Uterus (tissue), 4 donors: ENCODE data around the gene PTGS1. TPM values are rescaled to one million over a fixed set of nuclear protein-coding genes. Genes with fewer than 3 reads are reported as not detected.

Source experiments
- DNase-seq, 2 donors: peaks; one replicate each; pipeline ENCODE4 v3.0.0-alpha.2; 2019 to 2020
- H3K27ac ChIP-seq, 2 donors: fragments of 200-600 bp; sonication (generic); 1 replicate in 1 of 2; 2 replicates in 1 of 2; pipeline ENCODE4 v1.5.1; 2016 to 2018
- H3K27me3 ChIP-seq, 2 donors: fragments of 200-600 bp; sonication (generic); one replicate each; pipeline ENCODE4 v1.5.1; 2018 to 2019; ENCODE audit warnings: control low read depth in 1 of 2
- H3K36me3 ChIP-seq, 2 donors: fragments of 200-600 bp; sonication (generic); one replicate each; pipeline ENCODE4 v1.5.1; 2019; ENCODE audit warnings: control low read depth in 1 of 2
- H3K4me1 ChIP-seq, 2 donors: fragments of 200-600 bp; sonication (generic); one replicate each; pipeline ENCODE4 v1.5.1; 2018 to 2019; ENCODE audit warnings: control low read depth in 1 of 2
- H3K4me3 ChIP-seq, 2 donors: fragments of 200-600 bp; sonication (generic); 1 replicate in 1 of 2; 2 replicates in 1 of 2; pipeline ENCODE4 v1.5.1; 2018 to 2019; ENCODE audit warnings: mild to moderate bottlenecking in 1 of 2
- H3K9me3 ChIP-seq, 2 donors: fragments of 200-600 bp; sonication (generic); one replicate each; pipeline ENCODE4 v1.5.1; 2019; ENCODE audit warnings: control low read depth in 1 of 2
- POLR2A ChIP-seq, 2 donors: fragments of 450-650 bp; IDR thresholded peaks; one replicate each; pipeline ENCODE4 v1.6.1; 2016; ENCODE audit warnings: antibody characterized with exemption in 2 of 2, mild to moderate bottlenecking in 1 of 2, moderate library complexity in 1 of 2
- intact Hi-C: fragments of 100-400 bp; cut with DNase I; formaldehyde crosslinking; loops from one replicate; pipeline ENCODE4 v1.15.1; 2023; ENCODE audit warnings: low total_unique reads
- total RNA-seq, 4 donors: library from RNA; depleted of rRNA in 3 of 4; stranded (reverse); fragments of >200 nt in 3 of 4; gene quantifications; one replicate each; pipeline versions ENCODE4 v1.1.0 to v1.2.4, GENCODE V29; 2014 to 2023
- TF ChIP-seq, protein P1 (sequence below), 4 experiments: fragments of 200-600 bp in 2 of 4; fragments of 450-650 bp in 2 of 4; sonication (generic) in 2 of 4; IDR thresholded peaks; one replicate each; pipeline ENCODE4 v1.5.1; 2016 to 2019; ENCODE audit warnings: antibody characterized with exemption in 4 of 4, mild to moderate bottlenecking in 2 of 4, moderate library complexity in 1 of 4
- donor health status: DM: yes; HTN: yes; CAD: no.

PTGS1 gene
- total RNA-seq, 4 donors from 2014 or later, result 2.1 to 20.6 (median 7.4) TPM

DNA sequence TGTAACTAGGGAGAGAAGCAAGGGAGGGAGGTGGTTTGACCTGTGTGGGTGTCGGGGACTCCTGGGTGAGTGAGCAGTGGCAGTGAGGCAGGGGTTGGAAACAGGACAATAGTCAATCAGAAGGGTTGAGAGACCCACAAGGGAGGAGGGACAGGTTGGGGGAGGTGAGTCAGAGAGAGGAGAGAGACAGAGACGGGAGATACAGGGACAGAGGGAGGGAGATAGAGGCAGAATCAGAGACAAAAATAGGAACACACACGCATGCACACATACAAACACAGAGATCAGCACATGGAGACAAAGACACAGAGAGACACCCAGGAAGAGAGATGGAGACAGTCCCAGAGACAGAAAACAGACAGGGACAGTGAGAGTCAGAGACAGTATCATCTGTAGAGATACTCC is 39.3 kb upstream of the PTGS1 start:
- TF ChIP-seq, protein P1, sequence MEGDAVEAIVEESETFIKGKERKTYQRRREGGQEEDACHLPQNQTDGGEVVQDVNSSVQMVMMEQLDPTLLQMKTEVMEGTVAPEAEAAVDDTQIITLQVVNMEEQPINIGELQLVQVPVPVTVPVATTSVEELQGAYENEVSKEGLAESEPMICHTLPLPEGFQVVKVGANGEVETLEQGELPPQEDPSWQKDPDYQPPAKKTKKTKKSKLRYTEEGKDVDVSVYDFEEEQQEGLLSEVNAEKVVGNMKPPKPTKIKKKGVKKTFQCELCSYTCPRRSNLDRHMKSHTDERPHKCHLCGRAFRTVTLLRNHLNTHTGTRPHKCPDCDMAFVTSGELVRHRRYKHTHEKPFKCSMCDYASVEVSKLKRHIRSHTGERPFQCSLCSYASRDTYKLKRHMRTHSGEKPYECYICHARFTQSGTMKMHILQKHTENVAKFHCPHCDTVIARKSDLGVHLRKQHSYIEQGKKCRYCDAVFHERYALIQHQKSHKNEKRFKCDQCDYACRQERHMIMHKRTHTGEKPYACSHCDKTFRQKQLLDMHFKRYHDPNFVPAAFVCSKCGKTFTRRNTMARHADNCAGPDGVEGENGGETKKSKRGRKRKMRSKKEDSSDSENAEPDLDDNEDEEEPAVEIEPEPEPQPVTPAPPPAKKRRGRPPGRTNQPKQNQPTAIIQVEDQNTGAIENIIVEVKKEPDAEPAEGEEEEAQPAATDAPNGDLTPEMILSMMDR (IDR thresholded peaks at IDR 0.05), result no peak
- no peak for TF ChIP-seq POLR2A (IDR thresholded peaks at IDR 0.05)
- H3K9me3 ChIP-seq, result no peaks in the 10 kb centered on the region
- no peak overlapping the region for H3K4me3 ChIP-seq
- intact Hi-C loops, result no loop called here
- no peak for DNase-seq
- H3K4me1 ChIP-seq, result no peaks in the 10 kb centered on the region
- no peak overlapping the region for H3K27ac ChIP-seq
- no peaks in the 10 kb centered on the region for H3K27me3 ChIP-seq
- H3K36me3 ChIP-seq, result no peaks in the 10 kb centered on the region

DNA sequence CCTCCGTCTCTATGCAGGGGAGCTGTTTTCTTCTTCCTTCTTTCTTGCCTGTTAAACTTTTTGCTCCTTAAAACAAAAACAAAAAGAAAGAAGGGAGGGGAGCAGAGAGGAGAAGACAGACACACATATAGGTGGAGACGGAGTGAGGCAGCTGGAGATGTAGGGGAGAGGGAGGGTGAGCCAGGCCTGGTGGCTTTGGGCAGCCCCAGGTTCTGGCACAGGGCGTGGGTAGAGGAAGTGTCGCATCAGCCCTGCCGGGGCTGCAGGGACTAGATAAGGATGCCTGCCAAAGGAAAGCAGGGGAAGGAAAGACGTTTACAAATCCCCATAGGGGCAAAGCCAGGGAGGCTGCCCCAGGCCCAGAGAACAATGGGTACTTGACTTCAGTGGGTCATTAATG is 38.7 kb upstream of the PTGS1 start:
- peak in 1 of 2 donors; percentile 32 for DNase-seq
- intact Hi-C loops, result no loop called here
- Histone ChIP-seq H3K4me1 (no peaks in the 10 kb centered on the region), H3K4me3 (no peak overlapping the region), H3K27ac (no peak overlapping the region), H3K9me3 (no peaks in the 10 kb centered on the region), H3K36me3 (no peaks in the 10 kb centered on the region), H3K27me3 (no peaks in the 10 kb centered on the region)
- TF ChIP-seq POLR2A (IDR thresholded peaks at IDR 0.05), result no peak
- TF ChIP-seq, protein P1 (IDR thresholded peaks at IDR 0.05), result no peak

DNA sequence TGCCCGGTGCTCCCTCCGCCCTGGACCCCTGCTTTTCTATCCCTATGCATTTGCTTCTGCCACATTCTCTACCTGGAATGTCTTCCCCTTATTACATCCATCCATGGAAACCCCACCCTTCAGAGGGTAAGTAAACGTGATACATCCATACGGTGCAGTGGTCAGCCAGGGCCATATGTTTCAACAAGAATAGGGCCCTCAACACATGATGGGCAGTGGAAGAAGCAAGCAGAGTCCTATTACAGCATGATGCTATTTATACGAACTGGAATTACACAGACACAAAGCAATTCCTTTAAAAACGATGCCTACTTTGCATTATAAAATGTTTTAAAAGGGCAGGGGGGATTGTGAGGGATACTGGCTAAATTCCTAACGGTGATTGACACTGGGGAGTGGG is 38.2 kb upstream of the PTGS1 start:
- intact Hi-C loops, result no loop called here
- no peak for DNase-seq
- H3K36me3 ChIP-seq, result no peaks in the 10 kb centered on the region
- no peak overlapping the region for H3K27ac ChIP-seq
- H3K27me3 ChIP-seq, result no peaks in the 10 kb centered on the region
- no peak overlapping the region for H3K4me3 ChIP-seq
- no peaks in the 10 kb centered on the region for H3K9me3 ChIP-seq
- TF ChIP-seq, protein P1 (IDR thresholded peaks at IDR 0.05), result no peak
- TF ChIP-seq POLR2A (IDR thresholded peaks at IDR 0.05), result no peak
- H3K4me1 ChIP-seq, result no peaks in the 10 kb centered on the region

DNA sequence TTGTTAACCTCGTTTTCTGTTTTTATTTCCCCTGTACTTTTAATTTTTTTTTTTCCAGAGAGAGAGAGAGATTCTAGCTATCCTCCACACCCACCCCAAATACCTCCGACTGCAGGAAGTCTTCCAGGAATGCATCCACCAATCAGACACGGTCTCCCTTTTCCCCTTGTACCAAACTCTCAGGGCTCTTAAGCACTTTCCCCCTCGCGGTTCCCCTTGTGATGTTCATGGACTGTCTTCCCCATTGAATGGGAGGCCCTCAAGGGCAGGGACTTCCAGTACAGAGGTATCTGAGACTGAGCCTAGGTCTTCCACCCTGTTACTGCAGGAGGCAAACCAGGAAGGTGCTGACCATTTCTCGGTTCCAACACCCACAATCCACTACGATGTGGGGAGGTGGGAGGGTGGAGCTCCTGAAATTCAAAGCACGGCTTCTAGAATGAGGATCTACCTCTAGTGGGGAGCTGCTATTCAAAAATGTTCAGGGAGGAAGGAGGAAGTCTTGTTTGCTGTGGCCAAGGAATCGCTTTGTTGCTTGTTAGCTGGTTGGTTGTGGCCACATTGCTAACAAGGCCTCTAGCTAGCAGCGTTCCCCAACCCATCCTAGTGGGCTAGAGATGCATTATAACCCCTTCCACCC is 37.5 kb upstream of the PTGS1 start:
- no peaks in the 10 kb centered on the region for H3K27me3 ChIP-seq
- intact Hi-C loops, result no loop called here

DNA sequence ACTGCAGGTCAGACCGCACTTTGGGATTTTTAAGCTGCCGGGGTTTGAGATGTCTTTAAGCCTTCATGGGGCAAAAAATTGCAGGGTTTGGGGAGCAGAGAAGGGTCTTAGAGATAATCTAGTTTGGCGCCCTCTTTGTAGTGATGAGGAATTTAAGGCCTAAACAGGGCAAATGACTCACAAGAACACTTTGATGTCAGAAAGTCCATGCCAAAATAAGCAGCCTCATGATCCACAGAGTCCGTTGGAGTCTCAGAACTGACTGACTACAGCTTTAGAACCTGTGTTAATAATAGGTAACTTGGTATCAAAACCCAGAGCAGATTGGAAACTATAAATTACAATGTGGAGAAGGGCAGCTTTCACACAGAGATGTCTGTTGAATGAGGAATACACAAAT is 35.9 kb upstream of the PTGS1 start:
- no peak for DNase-seq
- no peak overlapping the region for H3K4me3 ChIP-seq
- no peak for TF ChIP-seq POLR2A (IDR thresholded peaks at IDR 0.05)
- TF ChIP-seq, protein P1 (IDR thresholded peaks at IDR 0.05), result no peak
- no peaks in the 10 kb centered on the region for H3K27me3 ChIP-seq
- no peak overlapping the region for H3K27ac ChIP-seq
- H3K9me3 ChIP-seq, result no peaks in the 10 kb centered on the region
- H3K4me1 ChIP-seq, result no peaks in the 10 kb centered on the region
- intact Hi-C loops, result no loop called here
- no peaks in the 10 kb centered on the region for H3K36me3 ChIP-seq

More for the DNA sequence above, 37.5 kb upstream of the PTGS1 start:
- Histone ChIP-seq H3K4me1 (no peaks in the 10 kb centered on the region), H3K36me3 (no peaks in the 10 kb centered on the region), H3K9me3 (no peaks in the 10 kb centered on the region), H3K4me3 (no peak overlapping the region), H3K27ac (no peak overlapping the region)
- TF ChIP-seq POLR2A (IDR thresholded peaks at IDR 0.05), result no peak
- TF ChIP-seq, protein P1 (IDR thresholded peaks at IDR 0.05), result no peak
- DNase-seq, result no peak
